Endodermal cell (in vitro differentiated cells): Measurements from ENCODE around the gene ELP4. TPM values are rescaled to one million over a fixed set of nuclear protein-coding genes. Genes with fewer than 3 reads are reported as not detected.

ENCODE experiments used
- DNase-seq: peaks from one replicate; pipeline ENCODE4 v3.0.0-alpha.2; 2017
- H3K27ac ChIP-seq: 2 replicates; pipeline ENCODE4 v1.5.1; 2013; ENCODE audit warnings: mild to moderate bottlenecking, low read depth, low read length, moderate library complexity
- H3K27me3 ChIP-seq: 2 replicates; pipeline ENCODE4 v1.6.1; 2013; ENCODE audit warnings: mild to moderate bottlenecking, low read length, moderate library complexity; ENCODE audit not compliant: insufficient read depth, control insufficient read depth, poor library complexity, severe bottlenecking
- H3K36me3 ChIP-seq: 2 replicates; pipeline ENCODE4 v1.7.0; 2013; ENCODE audit warnings: mild to moderate bottlenecking, low read length, moderate library complexity; ENCODE audit not compliant: control insufficient read depth, insufficient read depth
- H3K4me1 ChIP-seq: one replicate; pipeline ENCODE4 v1.7.0; 2013; ENCODE audit warnings: low read length; ENCODE audit not compliant: control insufficient read depth, insufficient read depth
- H3K4me3 ChIP-seq: 2 replicates; pipeline ENCODE4 v1.5.1; 2013; ENCODE audit warnings: mild to moderate bottlenecking, low read length, moderate library complexity
- H3K9ac ChIP-seq: 2 replicates; pipeline ENCODE4 v1.6.1; 2013; ENCODE audit warnings: mild to moderate bottlenecking, low read length, moderate library complexity; ENCODE audit not compliant: poor library complexity, severe bottlenecking; ENCODE audit errors: extremely low read depth
- H3K9me3 ChIP-seq: 2 replicates; pipeline ENCODE4 v1.6.1; 2013; ENCODE audit warnings: mild to moderate bottlenecking, low read length, moderate library complexity; ENCODE audit not compliant: control insufficient read depth
- H3K27ac Mint-ChIP-seq: 2 replicates; pipeline ENCODE4 v1.8.0; 2020; ENCODE audit warnings: mixed read lengths
- H3K27me3 Mint-ChIP-seq: 2 replicates; pipeline ENCODE4 v1.8.0; 2021; ENCODE audit warnings: mild to moderate bottlenecking, mixed read lengths; ENCODE audit not compliant: insufficient read depth
- H3K36me3 Mint-ChIP-seq: 2 replicates; pipeline ENCODE4 v1.8.0; 2020; ENCODE audit warnings: low read depth, mixed read lengths
- H3K4me1 Mint-ChIP-seq: 2 replicates; pipeline ENCODE4 v1.8.0; 2020; ENCODE audit warnings: mixed read lengths
- H3K4me3 Mint-ChIP-seq: 2 replicates; pipeline ENCODE4 v1.8.0; 2020; ENCODE audit warnings: mild to moderate bottlenecking, moderate library complexity, mixed read lengths
- H3K9me3 Mint-ChIP-seq: 2 replicates; pipeline ENCODE4 v1.8.0; 2020; ENCODE audit warnings: mild to moderate bottlenecking, mixed read lengths
- WGBS, 2 experiments: methylation state at CpG; one replicate each; pipeline versions ENCODE4 v1.1.5 to v1.1.7; 2013; ENCODE audit warnings: missing lambda C conversion rate in 2 of 2, mixed read lengths in 1 of 2; ENCODE audit not compliant: insufficient coverage in 1 of 2, insufficient read length in 1 of 2; 5-methylcytosine and 5-hydroxymethylcytosine counted together
- total RNA-seq, 2 donors: library from RNA; stranded (reverse); fragmentation: NEBNext Ultra II Directional in 1 of 2; extraction: Animal tissue kit (Norgen Biotek cat#: 25700) in 1 of 2; gene quantifications; 2 replicates in 1 of 2; 3 replicates in 1 of 2; pipeline ENCODE4 v1.2.1, GENCODE V29; 2021
- TF ChIP-seq, protein P1 (sequence below): fragments of 200-600 bp; sonication (generic); conservative IDR thresholded peaks from 2 replicates; pipeline ENCODE4 v1.5.0; 2021; ENCODE audit warnings: antibody characterized with exemption, mild to moderate bottlenecking

ELP4 gene
- total RNA-seq, 2 donors from 2014 or later: 19.1 to 25.2 TPM

- Histone ChIP-seq H3K9ac (no peak overlapping the region), H3K27me3 (peaks cover 100% of the 10 kb centered on the region), H3K9me3 (no peaks in the 10 kb centered on the region), H3K4me1 (peaks cover 4% of the 10 kb centered on the region), H3K4me3 (no peak overlapping the region), H3K36me3 (no peaks in the 10 kb centered on the region), H3K27ac (no peak overlapping the region)
- H3K36me3 Mint-ChIP-seq: no peaks in the 10 kb centered on the region
- WGBS, 2 experiments: 41 to 58% methylated on average over 6 to 17 of the region's 17 CpGs
- H3K27me3 Mint-ChIP-seq: peaks cover 98% of the 10 kb centered on the region
- no peak overlapping the region for H3K27ac Mint-ChIP-seq
- peaks cover 35% of the 10 kb centered on the region for H3K4me1 Mint-ChIP-seq
- DNase-seq: no peak
- H3K9me3 Mint-ChIP-seq: no peaks in the 10 kb centered on the region
- H3K4me3 Mint-ChIP-seq: no peak overlapping the region
- TF ChIP-seq, protein P1, sequence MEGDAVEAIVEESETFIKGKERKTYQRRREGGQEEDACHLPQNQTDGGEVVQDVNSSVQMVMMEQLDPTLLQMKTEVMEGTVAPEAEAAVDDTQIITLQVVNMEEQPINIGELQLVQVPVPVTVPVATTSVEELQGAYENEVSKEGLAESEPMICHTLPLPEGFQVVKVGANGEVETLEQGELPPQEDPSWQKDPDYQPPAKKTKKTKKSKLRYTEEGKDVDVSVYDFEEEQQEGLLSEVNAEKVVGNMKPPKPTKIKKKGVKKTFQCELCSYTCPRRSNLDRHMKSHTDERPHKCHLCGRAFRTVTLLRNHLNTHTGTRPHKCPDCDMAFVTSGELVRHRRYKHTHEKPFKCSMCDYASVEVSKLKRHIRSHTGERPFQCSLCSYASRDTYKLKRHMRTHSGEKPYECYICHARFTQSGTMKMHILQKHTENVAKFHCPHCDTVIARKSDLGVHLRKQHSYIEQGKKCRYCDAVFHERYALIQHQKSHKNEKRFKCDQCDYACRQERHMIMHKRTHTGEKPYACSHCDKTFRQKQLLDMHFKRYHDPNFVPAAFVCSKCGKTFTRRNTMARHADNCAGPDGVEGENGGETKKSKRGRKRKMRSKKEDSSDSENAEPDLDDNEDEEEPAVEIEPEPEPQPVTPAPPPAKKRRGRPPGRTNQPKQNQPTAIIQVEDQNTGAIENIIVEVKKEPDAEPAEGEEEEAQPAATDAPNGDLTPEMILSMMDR: no peak
These were observed 312.8 kb downstream of the ELP4 start for GRCh38 chr11:31822175-31822926.

GRCh38 chr11:31822927-31823643 is 313.5 kb downstream of the ELP4 start:
- peaks cover 98% of the 10 kb centered on the region for H3K27me3 Mint-ChIP-seq
- no peak overlapping the region for H3K4me3 ChIP-seq
- no peak overlapping the region for H3K4me3 Mint-ChIP-seq
- 53 to 66% methylated on average over 10 to 14 of the region's 14 CpGs for WGBS, 2 experiments
- no peak overlapping the region for H3K9ac ChIP-seq
- TF ChIP-seq, protein P1: no peak
- no peaks in the 10 kb centered on the region for H3K36me3 ChIP-seq
- DNase-seq: peak; percentile 62
- no peaks in the 10 kb centered on the region for H3K9me3 ChIP-seq
- no peak overlapping the region for H3K27ac Mint-ChIP-seq
- no peak overlapping the region for H3K27ac ChIP-seq
- H3K4me1 ChIP-seq: peaks cover 9% of the 10 kb centered on the region
- no peaks in the 10 kb centered on the region for H3K36me3 Mint-ChIP-seq
- H3K27me3 ChIP-seq: peaks cover 100% of the 10 kb centered on the region
- peaks cover 42% of the 10 kb centered on the region for H3K4me1 Mint-ChIP-seq
- H3K9me3 Mint-ChIP-seq: no peaks in the 10 kb centered on the region

GRCh38 chr11:31823644-31824331 is 314.2 kb downstream of the ELP4 start:
- no peak overlapping the region for H3K27ac ChIP-seq
- H3K4me1 ChIP-seq: peaks cover 15% of the 10 kb centered on the region
- H3K9me3 ChIP-seq: no peaks in the 10 kb centered on the region
- TF ChIP-seq, protein P1: no peak
- peaks cover 39% of the 10 kb centered on the region for H3K4me1 Mint-ChIP-seq
- peak; percentile 77 for DNase-seq
- no peaks in the 10 kb centered on the region for H3K36me3 ChIP-seq
- 23 to 24% methylated on average over 6 to 24 of the region's 24 CpGs for WGBS, 2 experiments
- no peak overlapping the region for H3K4me3 Mint-ChIP-seq
- no peaks in the 10 kb centered on the region for H3K36me3 Mint-ChIP-seq
- no peak overlapping the region for H3K9ac ChIP-seq
- peaks cover 95% of the 10 kb centered on the region for H3K27me3 Mint-ChIP-seq
- no peak overlapping the region for H3K4me3 ChIP-seq
- H3K27ac Mint-ChIP-seq: no peak overlapping the region
- H3K9me3 Mint-ChIP-seq: no peaks in the 10 kb centered on the region
- peaks cover 97% of the 10 kb centered on the region for H3K27me3 ChIP-seq
